Activated CD4-positive, alpha-beta T cell treated with anti-CD3 and anti-CD28 coated beads, Interleukin-10, Interleukin-2, amounts not matched to agents 100 ng/mL and 50 ng/mL, durations not matched to agents 16 hours and 8 hours (primary cell): ENCODE measurements around the gene PRKCE.
"Not testable (repeated sequence)": the region's sequence is repeated elsewhere in the genome, so short reads cannot be mapped to it uniquely, and the experiment has no call there.

Experiments used
- DNase-seq: peaks from one replicate; pipeline ENCODE4 v3.0.0-alpha.2; 2020

The PRKCE gene

DNA sequence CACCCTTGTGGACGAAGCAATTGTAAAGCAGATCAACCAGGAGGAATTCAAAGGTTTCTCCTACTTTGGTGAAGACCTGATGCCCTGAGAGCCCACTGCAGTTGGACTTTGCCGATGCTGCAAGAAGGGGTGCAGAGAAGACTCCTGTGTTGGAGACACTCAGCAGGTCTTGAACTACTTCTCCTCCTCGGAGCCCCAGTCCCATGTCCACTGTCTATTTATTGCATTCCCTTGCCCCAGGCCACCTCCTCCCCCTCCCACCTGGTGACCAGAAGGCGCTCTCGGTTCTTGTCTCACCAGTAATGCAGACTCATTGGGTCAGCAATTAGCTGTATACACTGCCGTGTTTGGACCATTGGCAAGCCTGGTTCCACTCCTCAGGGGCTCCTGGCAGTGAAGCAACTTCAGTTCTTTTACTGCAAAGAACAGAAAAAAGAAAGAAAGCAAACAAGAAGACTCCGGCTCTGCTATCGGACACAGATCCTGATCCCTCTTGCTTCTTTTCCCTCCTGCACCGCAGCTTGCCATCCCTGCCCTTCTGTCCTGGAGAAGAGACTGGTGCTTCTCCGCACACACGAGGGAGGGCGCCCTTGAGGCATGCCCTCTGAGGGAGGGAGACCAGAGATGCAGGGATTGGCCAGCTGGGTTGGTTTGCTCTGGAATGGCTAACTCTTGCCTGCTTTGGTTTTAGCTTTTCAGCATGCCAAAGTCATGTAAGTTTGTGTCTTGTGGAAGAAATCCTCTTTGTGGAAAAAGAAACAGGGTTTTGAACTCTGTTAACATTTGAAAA lies 533.5 kb downstream of the PRKCE start:
- DNase-seq: peak; percentile 9

- DNase-seq: peak; percentile 83
Measured at GRCh38 chr2:46187112-46187618, 535.7 kb downstream of the PRKCE start.

- DNase-seq: no peak
Measured at GRCh38 chr2:46188041-46188716, 536.7 kb downstream of the PRKCE start.

DNA sequence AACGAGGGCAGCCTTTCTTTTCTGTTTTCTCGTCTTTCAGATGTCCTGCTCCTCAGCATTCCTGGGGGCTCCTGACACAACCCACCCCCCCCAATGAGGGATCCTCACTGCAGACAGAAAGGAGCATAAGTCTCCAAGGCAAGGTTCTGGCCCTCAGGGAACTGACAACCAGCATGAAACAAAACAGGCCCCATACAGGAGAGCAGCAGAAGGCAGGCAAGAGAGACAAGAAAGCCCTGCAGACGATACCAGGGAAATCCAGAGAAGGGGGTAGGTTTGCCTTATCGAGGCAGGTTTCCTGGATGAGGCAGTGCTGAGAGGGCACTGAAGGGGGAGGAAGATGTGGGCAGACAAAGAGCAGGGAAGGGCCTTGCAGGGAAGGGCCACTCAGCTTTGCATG lies 541.9 kb downstream of the PRKCE start:
- DNase-seq: no peak

- DNase-seq: no peak
Measured at GRCh38 chr2:46193855-46194254, 542.4 kb downstream of the PRKCE start.

GRCh38 chr2:46194856-46195255 lies 543.4 kb downstream of the PRKCE start:
- no peak for DNase-seq

GRCh38 chr2:46195819-46196218 lies 544.3 kb downstream of the PRKCE start:
- DNase-seq: no peak

DNA sequence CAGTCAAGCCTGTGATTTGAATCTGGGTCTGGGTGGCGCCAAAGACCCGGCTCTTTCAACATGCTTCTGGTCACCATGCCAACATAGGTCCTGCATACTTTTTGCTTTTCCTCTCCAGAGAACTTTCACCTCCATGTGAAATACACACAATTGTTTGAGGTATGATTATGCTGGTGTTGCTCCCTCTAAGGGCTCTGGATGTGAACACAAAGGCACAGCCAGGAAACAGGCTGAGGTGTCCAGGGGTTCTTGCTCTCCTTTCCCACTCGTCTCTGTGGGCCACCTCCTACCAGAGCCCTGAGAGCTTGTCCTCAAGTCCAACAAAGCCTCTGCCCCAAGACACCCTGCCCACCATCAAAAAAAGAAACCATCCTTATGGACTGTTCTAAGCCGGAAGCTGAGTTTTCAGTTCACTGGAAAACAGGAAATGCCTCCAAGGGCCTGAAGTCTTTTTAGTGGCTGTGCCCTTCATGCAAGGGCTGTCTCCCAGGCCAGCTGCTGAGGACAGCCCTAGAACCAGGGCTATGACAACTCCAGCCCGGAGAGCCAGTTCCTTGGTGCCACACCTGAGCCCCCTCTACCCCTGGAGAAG lies 545.5 kb downstream of the PRKCE start:
- no peak for DNase-seq

GRCh38 chr2:46197672-46198071 lies 546.2 kb downstream of the PRKCE start:
- no peak for DNase-seq

DNA sequence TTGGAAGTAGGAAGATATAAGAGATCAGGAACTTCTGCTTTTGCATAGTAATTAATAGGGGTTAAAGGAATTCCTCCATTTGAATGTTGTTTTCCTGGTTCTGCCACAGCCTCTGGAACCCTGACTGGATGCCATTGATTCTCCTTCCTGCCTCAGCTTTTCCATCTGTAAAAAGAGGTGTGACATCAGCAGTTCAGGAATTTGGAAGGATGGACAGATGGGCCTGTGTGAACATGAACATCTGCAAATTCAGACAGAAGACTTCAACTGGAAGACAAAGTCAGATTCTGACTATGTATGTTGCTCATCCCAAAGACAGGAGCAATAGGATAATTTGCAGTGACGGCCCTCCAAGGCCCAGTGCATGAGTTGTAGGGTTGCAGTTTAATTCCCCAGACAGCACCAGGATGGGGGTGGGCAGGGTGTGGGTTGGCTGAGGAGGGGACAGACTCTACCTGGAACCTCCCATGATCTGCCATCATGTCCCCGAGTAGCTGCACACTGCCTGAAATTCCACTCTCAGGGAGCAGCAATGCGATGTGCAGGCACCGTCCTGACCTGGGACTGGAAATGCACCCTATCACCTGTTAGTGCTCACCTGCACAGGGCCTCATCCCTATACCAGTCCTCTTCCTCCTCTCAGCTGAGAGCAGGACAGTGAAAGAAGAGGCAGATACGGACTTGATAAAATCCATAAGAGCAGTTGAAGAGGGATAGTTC lies 546.8 kb downstream of the PRKCE start:
- no peak for DNase-seq

- DNase-seq: no peak
Measured at GRCh38 chr2:46198966-46199365, 547.5 kb downstream of the PRKCE start.

- no peak for DNase-seq
Measured at GRCh38 chr2:46200100-46200690, 548.7 kb downstream of the PRKCE start.

GRCh38 chr2:46200861-46201605 lies 549.6 kb downstream of the PRKCE start:
- no peak for DNase-seq

- DNase-seq: no peak
Measured at GRCh38 chr2:46202453-46202852, 551.0 kb downstream of the PRKCE start.

DNA sequence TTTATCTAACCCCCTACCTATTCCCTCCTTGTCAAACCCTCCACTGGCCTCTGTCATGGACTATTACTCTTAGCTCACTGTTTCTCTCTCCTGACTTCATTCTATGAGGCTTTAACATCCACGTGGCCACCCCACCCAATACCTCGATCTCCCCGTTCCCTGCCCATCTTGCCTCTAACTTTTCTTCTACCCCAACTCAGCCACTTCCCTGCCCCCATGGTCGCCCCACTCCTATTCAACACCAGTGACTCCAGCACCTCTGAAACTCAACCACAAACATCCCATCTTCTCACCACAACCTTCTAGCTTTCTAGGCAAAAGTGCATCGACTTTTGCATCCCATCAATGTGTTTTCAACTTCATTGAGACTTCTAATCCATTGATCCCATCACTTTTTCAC lies 551.5 kb downstream of the PRKCE start:
- no peak for DNase-seq

GRCh38 chr2:46203636-46204035 lies 552.2 kb downstream of the PRKCE start:
- DNase-seq: not testable (repeated sequence)

DNA sequence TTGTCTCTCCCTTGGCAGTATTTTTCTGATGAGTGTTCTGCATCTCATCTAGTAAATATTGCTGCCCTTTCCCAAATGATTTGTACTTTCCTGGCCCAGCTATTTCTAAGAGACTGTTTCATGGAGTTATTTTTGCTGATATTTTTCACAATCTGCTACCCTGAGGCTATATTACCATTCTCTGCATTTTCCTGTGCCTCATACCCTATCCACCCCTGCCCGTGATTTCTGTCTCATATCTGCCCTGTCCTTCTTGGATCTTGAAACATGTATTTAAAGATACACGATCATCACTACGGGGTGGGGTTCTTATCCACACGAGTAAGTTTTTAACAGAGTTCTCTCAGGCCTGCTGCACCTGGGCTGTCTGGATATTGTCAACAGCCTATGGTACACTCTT lies 556.1 kb downstream of the PRKCE start:
- DNase-seq: no peak

- DNase-seq: no peak
Measured at GRCh38 chr2:46208766-46209165, 557.3 kb downstream of the PRKCE start.

DNA sequence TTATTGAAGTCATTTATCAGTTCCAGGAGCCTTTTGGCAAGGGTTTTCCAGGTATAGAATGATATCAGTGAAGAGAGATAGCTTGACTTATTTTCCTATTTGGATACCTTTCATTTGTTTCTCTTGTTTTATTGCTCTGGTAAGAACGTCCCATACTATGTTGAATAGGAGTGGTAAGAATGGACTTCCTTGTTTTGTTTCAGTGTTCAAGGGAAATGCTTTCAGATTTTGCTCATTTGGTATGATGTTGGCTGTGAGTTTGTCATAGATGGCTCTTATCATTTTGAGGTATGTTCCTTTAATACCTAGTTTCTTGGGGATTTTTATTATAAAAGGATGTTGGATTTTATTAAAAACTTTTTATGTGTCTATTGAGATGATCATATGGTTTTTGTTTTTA lies 558.6 kb downstream of the PRKCE start:
- no peak for DNase-seq

- no peak for DNase-seq
Measured at GRCh38 chr2:46211461-46211860, 560.0 kb downstream of the PRKCE start.

DNA sequence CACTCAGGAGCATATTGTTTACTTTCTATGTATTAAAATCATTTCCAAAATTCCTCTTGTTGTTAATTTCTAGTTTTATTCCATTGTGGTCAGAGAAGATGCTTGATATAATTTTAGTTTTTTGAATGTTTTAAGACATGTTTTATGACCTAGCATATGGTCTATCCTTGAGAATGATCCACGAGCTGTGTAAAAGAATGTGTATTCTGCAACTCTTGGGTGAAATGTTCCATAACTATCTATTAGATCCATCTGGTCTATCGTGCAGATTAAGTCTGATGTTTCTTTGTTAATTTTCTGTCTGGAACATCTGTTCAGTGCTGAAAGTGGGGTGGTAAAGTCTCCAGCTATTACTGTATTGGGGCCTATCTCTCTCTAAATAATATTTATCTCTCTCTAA lies 562.4 kb downstream of the PRKCE start:
- no peak for DNase-seq

DNA sequence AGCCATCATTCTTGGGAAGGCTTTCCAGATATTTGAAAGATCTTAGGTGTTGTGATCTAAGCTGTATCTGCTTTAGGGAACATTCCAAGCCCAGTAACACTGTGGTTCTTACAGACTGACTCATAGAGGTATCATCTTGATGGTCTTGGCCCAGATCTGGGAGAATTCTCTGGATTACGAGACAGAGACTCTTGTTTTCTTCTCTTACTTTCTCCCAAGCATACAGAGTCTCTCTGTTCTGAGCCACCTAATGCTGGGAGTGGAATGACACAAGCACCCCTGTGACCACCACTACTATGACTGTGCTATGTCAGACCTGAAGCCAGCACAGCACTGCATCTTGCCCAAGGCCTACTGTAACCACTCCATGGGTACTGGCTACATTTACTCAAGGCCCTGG lies 564.7 kb downstream of the PRKCE start:
- DNase-seq: no peak
